Measurements from ENCODE around the gene THSD8.

GRCh38 chr19:12787458-12787857 lies 14.4 kb upstream of the THSD8 start:
- no peak for TF ChIP-seq CTCF (IDR thresholded peaks at IDR 0.05)
- no peak for TF ChIP-seq EP300 (IDR thresholded peaks at IDR 0.05)
- no peak for TF ChIP-seq POLR2A (IDR thresholded peaks at IDR 0.05)
- no peak for TF ChIP-seq POLR2AphosphoS5 (IDR thresholded peaks at IDR 0.05)
